ENCODE data around the gene SIM2.

SIM2 gene

GRCh38 chr21:36721817-36722216 is 22.9 kb downstream of the SIM2 start:
- in situ Hi-C loops (cut with MboI; ENCODE audit: low pct_unique_long_range_greater_than_20kb, low sequenced_read_pairs, unreplicated experiment) = no loop called here
- TF ChIP-seq CTCF (IDR thresholded peaks at IDR 0.05; ENCODE audit: extremely low read depth, insufficient read depth, missing control alignments) = no peak
- no peak for DNase-seq (ENCODE audit: low spot score)

GRCh38 chr21:36722370-36723368 is 23.8 kb downstream of the SIM2 start:
- no peak for TF ChIP-seq CTCF (IDR thresholded peaks at IDR 0.05; ENCODE audit: extremely low read depth, insufficient read depth, missing control alignments)
- DNase-seq (ENCODE audit: low spot score) = no peak
- in situ Hi-C loops (cut with MboI; ENCODE audit: low pct_unique_long_range_greater_than_20kb, low sequenced_read_pairs, unreplicated experiment) = no loop called here

- in situ Hi-C loops (cut with MboI; ENCODE audit: low pct_unique_long_range_greater_than_20kb, low sequenced_read_pairs, unreplicated experiment) = no loop called here
- TF ChIP-seq CTCF (IDR thresholded peaks at IDR 0.05; ENCODE audit: extremely low read depth, insufficient read depth, missing control alignments) = no peak
Observed at GRCh38 chr21:36723371-36723881, 24.5 kb downstream of the SIM2 start.

GRCh38 chr21:36724660-36725059 is 25.7 kb downstream of the SIM2 start:
- no peak for DNase-seq (ENCODE audit: low spot score)
- TF ChIP-seq CTCF (IDR thresholded peaks at IDR 0.05; ENCODE audit: extremely low read depth, insufficient read depth, missing control alignments) = no peak
- in situ Hi-C loops (cut with MboI; ENCODE audit: low pct_unique_long_range_greater_than_20kb, low sequenced_read_pairs, unreplicated experiment) = no loop called here

More at GRCh38 chr21:36723371-36723881, 24.5 kb downstream of the SIM2 start:
- DNase-seq (ENCODE audit: low spot score) = no peak

GRCh38 chr21:36725793-36726386 is 27.0 kb downstream of the SIM2 start:
- no peak for DNase-seq (ENCODE audit: low spot score)
- in situ Hi-C loops (cut with MboI; ENCODE audit: low pct_unique_long_range_greater_than_20kb, low sequenced_read_pairs, unreplicated experiment) = no loop called here
- TF ChIP-seq CTCF (IDR thresholded peaks at IDR 0.05; ENCODE audit: extremely low read depth, insufficient read depth, missing control alignments) = no peak

- in situ Hi-C loops (cut with MboI; ENCODE audit: low pct_unique_long_range_greater_than_20kb, low sequenced_read_pairs, unreplicated experiment) = no loop called here
- no peak for DNase-seq (ENCODE audit: low spot score)
- TF ChIP-seq CTCF (IDR thresholded peaks at IDR 0.05; ENCODE audit: extremely low read depth, insufficient read depth, missing control alignments) = no peak
Observed at GRCh38 chr21:36727866-36728265, 29.0 kb downstream of the SIM2 start.
